Body of pancreas (tissue), 4 donors: ENCODE data around the gene SH3GL3.

Experiments
- POLR2A ChIP-seq, 3 donors: fragments of 450-650 bp; IDR thresholded peaks; one replicate each; pipeline ENCODE4 v1.6.1; 2016; ENCODE audit warnings: antibody characterized with exemption in 3 of 3, mild to moderate bottlenecking in 2 of 3
- TF ChIP-seq, protein P1 (sequence below), 7 experiments: fragments of 450-650 bp in 4 of 7; fragments of 200-600 bp in 3 of 7; sonication (generic) in 3 of 7; IDR thresholded peaks; one replicate each; pipeline ENCODE4 v1.5.1; 2016 to 2019; ENCODE audit warnings: antibody characterized with exemption in 7 of 7

DNA sequence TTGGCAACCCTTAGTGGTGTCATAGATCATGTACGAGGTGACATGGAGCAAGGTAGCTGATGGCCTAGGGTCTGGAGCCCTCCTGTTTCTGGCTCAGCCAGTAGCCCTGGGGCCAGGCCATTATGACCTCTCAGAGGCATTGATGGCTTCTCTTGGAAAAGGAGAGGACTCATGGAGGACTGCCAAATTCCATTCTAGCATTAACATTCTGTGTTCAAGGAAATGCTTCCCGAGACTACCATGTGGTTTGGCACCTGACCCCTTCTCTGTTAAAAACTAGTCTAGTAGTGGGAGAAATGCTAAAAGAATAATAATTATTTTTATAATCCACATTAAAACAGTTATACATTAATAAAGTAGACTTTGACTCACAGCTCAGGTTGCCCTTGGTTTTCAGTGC is 166.6 kb downstream of the SH3GL3 start:
- TF ChIP-seq, protein P1, sequence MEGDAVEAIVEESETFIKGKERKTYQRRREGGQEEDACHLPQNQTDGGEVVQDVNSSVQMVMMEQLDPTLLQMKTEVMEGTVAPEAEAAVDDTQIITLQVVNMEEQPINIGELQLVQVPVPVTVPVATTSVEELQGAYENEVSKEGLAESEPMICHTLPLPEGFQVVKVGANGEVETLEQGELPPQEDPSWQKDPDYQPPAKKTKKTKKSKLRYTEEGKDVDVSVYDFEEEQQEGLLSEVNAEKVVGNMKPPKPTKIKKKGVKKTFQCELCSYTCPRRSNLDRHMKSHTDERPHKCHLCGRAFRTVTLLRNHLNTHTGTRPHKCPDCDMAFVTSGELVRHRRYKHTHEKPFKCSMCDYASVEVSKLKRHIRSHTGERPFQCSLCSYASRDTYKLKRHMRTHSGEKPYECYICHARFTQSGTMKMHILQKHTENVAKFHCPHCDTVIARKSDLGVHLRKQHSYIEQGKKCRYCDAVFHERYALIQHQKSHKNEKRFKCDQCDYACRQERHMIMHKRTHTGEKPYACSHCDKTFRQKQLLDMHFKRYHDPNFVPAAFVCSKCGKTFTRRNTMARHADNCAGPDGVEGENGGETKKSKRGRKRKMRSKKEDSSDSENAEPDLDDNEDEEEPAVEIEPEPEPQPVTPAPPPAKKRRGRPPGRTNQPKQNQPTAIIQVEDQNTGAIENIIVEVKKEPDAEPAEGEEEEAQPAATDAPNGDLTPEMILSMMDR (IDR thresholded peaks at IDR 0.05): no peak
- no peak for TF ChIP-seq POLR2A (IDR thresholded peaks at IDR 0.05)
